NT2/D1 (cell line): ENCODE results near the gene ELMOD3.
"Not testable (repeated sequence)": the region's sequence is repeated elsewhere in the genome, so short reads cannot be mapped to it uniquely, and the experiment has no call there.

Experiments used
- DNase-seq: peaks from one replicate; pipeline ENCODE4 v3.0.0-alpha.2; 2011; ENCODE audit warnings: low read depth, low spot score
- H3K27me3 ChIP-seq: 2 replicates; pipeline ENCODE4 v1.6.0; 2011; ENCODE audit warnings: mild to moderate bottlenecking; ENCODE audit not compliant: insufficient read length, insufficient read depth
- H3K36me3 ChIP-seq: 2 replicates; pipeline ENCODE4 v1.6.1; 2011; ENCODE audit warnings: mild to moderate bottlenecking, low read length, mixed read lengths; ENCODE audit not compliant: insufficient read depth, insufficient read length
- H3K4me1 ChIP-seq: 2 replicates; pipeline ENCODE4 v1.5.1; 2011; ENCODE audit not compliant: insufficient read depth, insufficient read length
- H3K4me3 ChIP-seq: 2 replicates; pipeline ENCODE4 v1.5.1; 2011; ENCODE audit warnings: low read depth; ENCODE audit not compliant: insufficient read length
- H3K9ac ChIP-seq: 2 replicates; pipeline ENCODE4 v1.6.0; 2011; ENCODE audit warnings: low read depth; ENCODE audit not compliant: insufficient read length
- H3K9me3 ChIP-seq: 2 replicates; pipeline ENCODE4 v1.5.1; 2011; ENCODE audit warnings: mild to moderate bottlenecking, low read length; ENCODE audit not compliant: insufficient read depth
- SUZ12 ChIP-seq: IDR thresholded peaks from 2 replicates; pipeline ENCODE4 v1.6.1; 2011; ENCODE audit not compliant: insufficient read length, insufficient read depth; ENCODE audit errors: extremely low read depth
- YY1 ChIP-seq: IDR thresholded peaks from 2 replicates; pipeline ENCODE4 v1.6.1; 2011; ENCODE audit not compliant: insufficient read length, insufficient read depth
- ZNF274 ChIP-seq: IDR thresholded peaks from 2 replicates; pipeline ENCODE4 v1.6.1; 2011; ENCODE audit warnings: mild to moderate bottlenecking, low read depth, low read length

Gene ELMOD3

GRCh38 chr2:85438201-85439024 is 83.8 kb downstream of the ELMOD3 start:
- peaks cover 28% of the 10 kb centered on the region for H3K4me1 ChIP-seq
- peak overlapping the region; percentile 30 for H3K4me3 ChIP-seq
- H3K9ac ChIP-seq = peak overlapping the region; percentile 74
- TF ChIP-seq SUZ12 (no peak), ZNF274 (no peak), YY1 (no peak)
- no peaks in the 10 kb centered on the region for H3K27me3 ChIP-seq
- H3K36me3 ChIP-seq = no peaks in the 10 kb centered on the region
- no peak for DNase-seq
- H3K9me3 ChIP-seq = no peaks in the 10 kb centered on the region

- no peak for TF ChIP-seq YY1
- no peak for TF ChIP-seq SUZ12
- H3K4me1 ChIP-seq = peaks cover 22% of the 10 kb centered on the region
- no peak overlapping the region for H3K4me3 ChIP-seq
- DNase-seq = no peak
- no peaks in the 10 kb centered on the region for H3K27me3 ChIP-seq
- peak overlapping the region; percentile 74 for H3K9ac ChIP-seq
- no peaks in the 10 kb centered on the region for H3K36me3 ChIP-seq
- no peaks in the 10 kb centered on the region for H3K9me3 ChIP-seq
Measured at GRCh38 chr2:85439025-85439472, 84.5 kb downstream of the ELMOD3 start.

GRCh38 chr2:85439569-85439968 is 85.0 kb downstream of the ELMOD3 start:
- H3K4me1 ChIP-seq = peaks cover 22% of the 10 kb centered on the region
- H3K9ac ChIP-seq, H3K36me3 ChIP-seq, H3K27me3 ChIP-seq, H3K9me3 ChIP-seq, H3K4me3 ChIP-seq, DNase-seq: not testable (repeated sequence)

- no peaks in the 10 kb centered on the region for H3K9me3 ChIP-seq
- peaks cover 22% of the 10 kb centered on the region for H3K4me1 ChIP-seq
- DNase-seq = no peak
- TF ChIP-seq ZNF274 (no peak), YY1 (no peak), SUZ12 (no peak)
- H3K27me3 ChIP-seq = no peaks in the 10 kb centered on the region
- no peaks in the 10 kb centered on the region for H3K36me3 ChIP-seq
- no peak overlapping the region for H3K9ac ChIP-seq
- H3K4me3 ChIP-seq = no peak overlapping the region
Measured at GRCh38 chr2:85439986-85440385, 85.4 kb downstream of the ELMOD3 start.

- Histone ChIP-seq H3K9me3 (no peaks in the 10 kb centered on the region), H3K27me3 (no peaks in the 10 kb centered on the region), H3K4me3 (no peak overlapping the region), H3K36me3 (no peaks in the 10 kb centered on the region), H3K4me1 (peaks cover 17% of the 10 kb centered on the region), H3K9ac (no peak overlapping the region)
- TF ChIP-seq ZNF274 (no peak), SUZ12 (no peak), YY1 (no peak)
- no peak for DNase-seq
Measured at GRCh38 chr2:85440729-85441128, 86.2 kb downstream of the ELMOD3 start.
